Subcutaneous adipose tissue (tissue), 4 donors: ENCODE measurements around the gene JSRP1. TPM values are rescaled to one million over a fixed set of nuclear protein-coding genes. Genes with fewer than 3 reads are reported as not detected.

Source experiments
- total RNA-seq, 4 donors: library from RNA; depleted of rRNA; stranded (reverse); fragments of >200 nt; gene quantifications; one replicate each; pipeline ENCODE4 v1.1.0, GENCODE V29; 2016
- TF ChIP-seq, protein P1 (sequence below): fragments of 450-650 bp; IDR thresholded peaks from one replicate; pipeline ENCODE4 v1.5.1; 2016; ENCODE audit warnings: low read depth, mild to moderate bottlenecking, control low read depth, antibody characterized with exemption, moderate library complexity

Gene JSRP1
- total RNA-seq, 4 donors from 2014 or later: not detected

DNA sequence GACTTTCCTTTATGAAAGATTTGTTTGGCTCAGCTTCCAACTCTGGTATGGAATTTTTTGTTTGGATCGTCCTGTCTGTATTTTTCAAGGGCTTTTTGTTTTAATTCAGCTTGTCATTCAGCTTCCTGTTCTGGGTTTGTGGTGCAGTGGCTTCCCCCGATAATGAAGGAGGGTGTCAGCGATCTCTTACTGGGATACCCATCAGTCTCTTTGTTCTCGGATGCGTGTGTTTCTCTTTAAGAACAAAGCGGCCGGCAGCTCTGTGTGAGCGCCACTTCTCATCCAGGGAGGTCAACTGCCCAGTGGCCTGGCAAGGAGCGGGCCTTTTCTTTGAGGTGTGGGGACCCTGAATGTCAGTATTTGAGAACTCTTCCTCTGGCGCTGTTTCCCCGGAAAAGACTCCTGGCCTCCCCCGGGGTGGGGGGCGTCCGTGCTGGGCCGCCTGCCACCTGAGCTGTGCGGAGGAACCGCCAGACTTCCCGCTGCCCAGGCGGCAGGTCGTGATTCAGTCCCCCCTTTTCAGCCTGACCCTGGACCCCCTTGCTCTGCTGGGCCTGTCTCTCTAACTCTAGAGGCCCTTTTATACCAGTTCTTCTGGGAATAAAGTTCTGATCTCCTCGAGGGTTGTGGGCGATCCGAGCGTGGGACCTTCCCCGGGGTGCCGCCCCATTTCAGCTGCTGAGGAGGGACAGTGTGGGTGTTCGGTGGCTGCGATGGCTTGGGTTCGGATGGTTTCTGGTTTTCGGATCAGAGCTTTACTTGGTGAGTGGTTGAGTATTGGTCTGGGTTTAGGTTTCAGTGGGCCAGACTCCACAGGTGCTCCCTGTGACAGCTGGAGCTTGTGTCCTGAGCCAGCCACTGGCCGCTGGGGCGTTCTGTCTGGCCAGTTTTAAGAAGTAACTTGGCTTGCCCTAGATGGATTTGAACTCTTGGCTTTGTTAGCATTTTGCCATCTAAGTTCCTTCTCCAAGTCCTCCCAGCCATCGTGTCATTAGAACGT is 16.1 kb downstream of the JSRP1 start:
- TF ChIP-seq, protein P1, sequence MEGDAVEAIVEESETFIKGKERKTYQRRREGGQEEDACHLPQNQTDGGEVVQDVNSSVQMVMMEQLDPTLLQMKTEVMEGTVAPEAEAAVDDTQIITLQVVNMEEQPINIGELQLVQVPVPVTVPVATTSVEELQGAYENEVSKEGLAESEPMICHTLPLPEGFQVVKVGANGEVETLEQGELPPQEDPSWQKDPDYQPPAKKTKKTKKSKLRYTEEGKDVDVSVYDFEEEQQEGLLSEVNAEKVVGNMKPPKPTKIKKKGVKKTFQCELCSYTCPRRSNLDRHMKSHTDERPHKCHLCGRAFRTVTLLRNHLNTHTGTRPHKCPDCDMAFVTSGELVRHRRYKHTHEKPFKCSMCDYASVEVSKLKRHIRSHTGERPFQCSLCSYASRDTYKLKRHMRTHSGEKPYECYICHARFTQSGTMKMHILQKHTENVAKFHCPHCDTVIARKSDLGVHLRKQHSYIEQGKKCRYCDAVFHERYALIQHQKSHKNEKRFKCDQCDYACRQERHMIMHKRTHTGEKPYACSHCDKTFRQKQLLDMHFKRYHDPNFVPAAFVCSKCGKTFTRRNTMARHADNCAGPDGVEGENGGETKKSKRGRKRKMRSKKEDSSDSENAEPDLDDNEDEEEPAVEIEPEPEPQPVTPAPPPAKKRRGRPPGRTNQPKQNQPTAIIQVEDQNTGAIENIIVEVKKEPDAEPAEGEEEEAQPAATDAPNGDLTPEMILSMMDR: no peak

DNA sequence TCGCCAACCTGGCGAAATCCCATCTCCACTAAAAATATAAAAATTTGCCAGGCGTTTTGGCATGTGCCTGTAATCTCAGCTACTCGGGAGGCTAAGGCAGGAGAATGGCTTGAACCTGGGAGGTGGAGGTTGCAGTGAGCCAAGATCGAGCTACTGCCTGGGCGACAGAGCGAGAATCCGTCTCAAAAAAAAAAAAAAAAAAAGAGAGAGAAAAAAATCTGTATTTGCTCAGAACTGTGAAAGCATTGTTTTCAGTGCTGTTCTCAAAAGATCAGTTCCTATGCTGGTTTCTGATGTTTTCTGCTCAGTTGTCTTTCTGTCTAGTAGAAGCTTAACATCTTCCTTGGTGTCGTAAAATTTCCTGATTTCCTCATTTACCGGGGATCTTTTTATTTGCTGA is 17.0 kb downstream of the JSRP1 start:
- TF ChIP-seq, protein P1: no peak

DNA sequence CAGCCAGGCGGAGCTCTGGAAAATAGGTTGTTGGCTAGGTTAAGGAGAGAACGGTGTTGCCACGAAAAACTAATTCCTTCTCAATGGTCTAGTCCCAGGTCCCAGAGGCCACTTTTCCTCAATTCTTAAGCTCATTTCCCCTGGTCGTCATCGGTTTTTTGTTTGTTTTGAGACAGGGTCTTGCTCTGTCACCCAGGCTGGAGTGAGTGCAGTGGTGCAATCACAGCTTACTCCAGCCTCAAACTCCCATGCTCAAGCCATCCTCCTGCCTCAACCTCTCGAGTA is 18.4 kb downstream of the JSRP1 start:
- TF ChIP-seq, protein P1: no peak

DNA sequence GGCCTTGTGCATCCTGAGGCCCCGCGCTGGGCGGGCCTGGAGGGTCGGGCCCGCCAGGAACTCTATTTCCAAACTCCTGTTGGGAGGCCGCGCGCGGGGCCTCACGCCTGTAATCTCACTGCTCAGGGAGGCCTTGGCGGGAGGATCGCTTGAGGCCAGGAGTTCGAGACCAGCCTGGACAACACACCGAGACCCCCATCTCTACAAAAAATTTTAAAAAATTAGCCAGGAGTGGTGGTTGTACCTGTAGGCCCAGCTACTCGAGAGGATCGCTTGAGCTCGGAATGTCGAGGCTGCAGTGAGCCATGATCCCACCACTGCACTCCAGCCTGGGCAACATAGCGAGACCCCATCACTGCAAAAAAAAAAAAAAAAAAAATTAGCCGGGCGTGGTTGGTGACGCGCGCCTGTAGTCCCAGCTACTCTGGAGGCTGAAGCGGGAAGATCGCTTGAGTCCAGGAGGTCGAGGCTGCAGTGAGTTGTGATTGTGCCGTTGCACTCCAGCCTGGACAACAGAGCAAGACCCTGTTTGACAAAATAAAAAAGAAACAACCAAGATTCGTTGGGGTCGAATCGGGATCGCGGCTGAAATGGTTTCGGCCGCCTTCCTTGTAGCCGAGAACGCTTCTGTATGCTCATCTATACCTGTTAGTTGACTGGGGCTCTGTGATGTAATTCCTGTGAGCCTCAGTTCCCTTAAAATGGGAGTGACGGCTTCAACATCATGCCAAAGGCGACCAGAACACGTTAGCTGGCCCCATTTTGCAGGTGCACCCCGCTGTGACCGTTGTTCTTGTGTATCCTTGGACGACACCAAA is 19.0 kb downstream of the JSRP1 start:
- TF ChIP-seq, protein P1: no peak

DNA sequence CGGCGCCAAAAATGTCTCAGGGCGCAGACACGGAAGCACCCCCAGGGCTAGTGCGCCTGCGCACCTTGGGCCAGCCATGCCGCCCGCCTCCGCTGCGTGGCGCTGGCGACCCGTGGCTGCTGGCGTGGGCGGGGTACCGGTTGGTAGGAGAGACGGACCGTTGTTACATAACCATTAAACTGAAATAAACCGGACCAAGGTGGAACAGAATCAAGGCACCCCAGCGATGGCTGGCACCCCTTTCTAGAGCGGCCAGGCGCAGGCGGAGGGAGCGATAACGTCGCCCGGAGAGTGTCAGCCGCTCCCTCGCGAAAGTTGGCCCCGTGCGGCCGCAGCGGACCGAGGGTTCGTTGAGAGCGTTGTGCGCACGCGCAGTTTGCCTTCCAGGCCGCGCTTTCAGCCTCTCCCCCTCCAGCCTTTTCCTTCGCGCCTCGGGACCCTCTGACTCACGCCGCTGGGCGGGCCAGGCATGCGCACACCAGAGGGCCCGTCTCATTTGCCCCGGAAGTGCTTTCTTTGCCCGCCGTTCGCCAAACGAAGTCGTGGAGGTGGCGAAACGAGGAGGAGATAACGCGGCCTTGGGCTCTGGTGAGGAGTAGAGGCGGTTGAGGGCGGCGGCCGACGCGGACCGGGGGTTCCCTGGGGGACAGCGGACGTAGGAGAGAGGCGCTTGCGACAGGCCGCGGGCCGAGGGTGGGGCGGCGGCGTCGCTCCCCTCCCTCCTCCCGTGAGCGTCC is 19.7 kb downstream of the JSRP1 start, which contains the start of the genes PLEKHJ1 and SF3A2:
Gene PLEKHJ1 (minus strand): TSS at position 16 of the 737 bp plus-strand sequence. CDS start 81 bp downstream, outside the sequence.
Gene SF3A2 (plus strand): TSS at position 511 of the 737 bp plus-strand sequence. CDS start 6,595 bp downstream, outside the sequence.
- TF ChIP-seq, protein P1: no peak

DNA sequence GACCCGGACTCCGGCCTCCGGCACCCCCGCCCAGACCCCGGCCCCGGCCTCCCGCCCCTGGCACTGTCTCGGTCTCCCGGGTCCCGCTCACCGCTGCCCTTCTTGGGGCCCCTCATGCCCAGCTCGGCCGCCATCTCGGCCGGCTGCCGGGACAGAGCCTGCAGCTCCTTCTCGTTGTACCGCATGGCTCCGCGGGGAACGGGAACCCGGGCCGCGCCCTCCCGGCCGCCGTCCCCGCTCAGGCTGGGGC is 20.2 kb downstream of the JSRP1 start:
- TF ChIP-seq, protein P1: no peak
